DMS79 treated with DMSO at 0.1 percent for 48 hours (cell line): ENCODE results near the gene SIN3A.
"Not testable (repeated sequence)": the region's sequence is repeated elsewhere in the genome, so short reads cannot be mapped to it uniquely, and the experiment has no call there.

Experiments used
- DNase-seq: peaks from one replicate; lab custom pipeline; 2025; lab: John Stamatoyannopoulos, UW

Gene SIN3A

DNA sequence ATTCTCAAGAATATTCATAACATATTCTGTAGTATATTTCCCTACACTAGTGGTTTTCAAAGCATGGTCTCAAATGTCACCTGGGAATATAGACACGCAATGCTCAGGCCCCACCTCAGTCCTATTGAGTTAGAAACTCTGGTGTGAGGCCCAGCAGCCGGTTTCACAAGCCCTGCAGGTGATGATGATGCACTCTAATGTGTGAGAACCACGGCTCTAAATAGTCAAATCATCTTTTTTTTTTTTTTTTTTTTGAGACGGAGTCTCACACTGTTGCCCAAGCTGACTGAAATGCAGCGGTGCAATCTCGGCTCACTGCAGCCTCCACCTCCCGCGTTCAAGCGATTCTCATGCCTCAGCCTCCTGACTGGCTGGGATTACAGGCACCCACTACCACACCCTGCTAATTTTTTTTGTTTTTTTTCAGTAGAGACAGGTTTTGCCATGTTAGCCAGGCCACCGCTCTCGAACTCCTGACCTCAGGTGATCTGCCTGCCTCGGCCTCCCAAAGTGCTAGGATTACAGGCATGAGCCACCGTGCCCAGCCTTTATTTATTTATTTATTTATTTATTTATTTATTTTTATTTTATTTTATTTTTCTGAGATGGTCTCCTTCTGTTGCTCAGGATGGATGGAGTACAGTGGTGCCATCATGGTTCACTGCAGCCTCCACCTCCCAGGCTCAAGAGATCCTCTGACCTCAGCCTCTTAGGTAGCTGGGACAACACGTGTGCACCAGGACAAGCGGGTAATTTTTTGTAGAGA is 117.7 kb downstream of the SIN3A start:
- DNase-seq = not testable (repeated sequence)

DNA sequence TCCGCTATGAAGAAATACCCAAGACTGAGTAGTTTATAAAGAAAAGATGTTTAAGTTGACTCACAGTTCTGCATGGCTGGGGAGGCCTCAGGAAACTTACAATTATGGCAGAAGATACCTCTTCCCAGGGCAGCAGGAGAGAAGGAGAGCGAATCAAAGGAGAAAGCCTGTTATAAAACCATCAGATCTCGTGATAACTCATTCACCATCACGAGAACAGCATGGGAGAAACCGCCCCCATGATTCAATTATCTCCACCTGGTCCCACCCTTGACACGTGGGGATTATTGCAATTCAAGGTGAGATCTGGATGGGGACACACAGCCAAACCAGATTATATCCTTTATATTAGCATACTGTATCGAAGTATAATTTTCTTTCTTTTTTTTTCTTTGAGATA is 119.4 kb downstream of the SIN3A start:
- not testable (repeated sequence) for DNase-seq

GRCh38 chr15:75329571-75329970 is 121.9 kb downstream of the SIN3A start:
- no peak for DNase-seq

DNA sequence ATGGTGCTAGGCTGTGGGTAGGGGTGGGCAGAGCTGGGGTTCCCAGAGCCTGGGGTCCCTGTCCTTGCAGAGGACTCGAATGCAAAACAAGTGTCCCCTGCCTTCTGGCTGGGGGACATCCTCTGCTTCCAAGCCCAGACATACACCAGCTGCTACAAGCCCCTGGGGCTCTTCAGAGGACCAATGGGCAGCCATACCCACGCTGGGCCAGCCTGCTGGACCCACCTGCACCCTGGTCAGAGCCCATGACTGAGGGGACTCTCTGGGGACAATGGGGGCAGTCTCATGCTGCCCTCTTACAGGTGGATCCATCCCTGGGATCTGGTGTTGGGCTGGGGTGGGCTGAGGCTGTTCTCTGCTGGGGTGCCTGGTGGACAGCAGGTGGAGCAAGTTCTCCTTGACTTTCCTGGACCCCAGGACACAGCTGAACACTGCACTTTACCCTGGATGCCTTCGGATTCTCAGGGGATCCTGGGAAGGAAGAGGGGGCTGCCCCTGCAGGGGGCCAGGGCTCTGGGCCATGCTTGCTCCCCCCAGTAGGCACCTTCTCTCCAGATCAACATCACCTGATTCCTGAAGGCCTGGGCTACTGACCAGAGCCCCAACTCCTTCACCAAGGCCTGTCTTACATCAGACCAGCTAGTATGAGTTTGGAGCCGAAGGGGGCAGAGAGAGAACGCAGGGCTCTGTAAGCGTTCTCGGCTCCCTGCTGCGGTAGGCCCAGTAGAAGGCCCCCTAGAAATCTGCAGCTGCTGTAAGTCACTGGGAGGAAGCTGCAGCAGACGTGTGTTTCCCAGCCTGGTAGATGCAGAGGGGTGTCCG is 122.8 kb downstream of the SIN3A start:
- DNase-seq = no peak

DNA sequence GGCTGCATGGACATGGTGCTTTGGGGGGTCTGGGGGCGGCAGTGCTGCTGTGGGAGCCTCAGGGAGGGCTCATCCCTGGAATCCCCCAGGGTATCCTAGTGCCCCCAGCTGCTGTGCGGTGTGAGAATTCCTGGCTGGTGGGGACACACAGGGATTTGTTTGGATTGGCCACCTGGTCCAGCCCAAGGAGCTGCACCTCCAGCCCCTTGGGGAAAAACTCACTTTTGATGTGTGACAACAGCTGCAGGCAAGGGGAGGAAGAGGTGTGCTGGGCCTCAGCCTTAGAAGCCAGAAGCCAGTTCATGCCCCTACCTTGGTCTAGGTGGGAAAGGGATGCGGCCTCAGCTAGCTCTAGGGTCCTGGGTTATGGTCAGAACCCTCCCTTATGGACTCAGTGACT is 124.0 kb downstream of the SIN3A start:
- DNase-seq = no peak

DNA sequence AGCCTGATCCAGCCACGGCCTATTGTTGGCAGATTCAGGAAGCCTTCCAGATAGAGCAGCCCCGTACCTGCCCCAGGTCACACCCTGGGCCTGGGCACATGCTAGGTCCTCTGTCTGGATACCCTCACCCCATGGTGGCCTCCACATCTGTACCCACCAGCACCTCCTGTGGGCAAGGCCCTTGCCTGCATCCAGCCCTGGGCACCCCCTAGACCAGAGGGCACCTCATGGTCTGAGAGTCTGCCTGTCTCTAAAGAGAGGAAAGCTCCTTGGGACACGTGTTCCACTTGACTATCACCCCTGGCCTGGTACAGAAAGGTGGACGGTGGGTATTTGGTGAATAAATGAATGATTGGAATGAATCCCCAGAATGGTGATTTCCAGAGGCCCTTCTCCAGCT is 124.5 kb downstream of the SIN3A start:
- no peak for DNase-seq

- no peak for DNase-seq
Observed at GRCh38 chr15:75325922-75326321, 125.6 kb downstream of the SIN3A start.

GRCh38 chr15:75321711-75322110 is 129.8 kb downstream of the SIN3A start:
- DNase-seq = no peak
